HG03571 (cell line): Measurements from ENCODE around the gene CYSRT1.

Source experiments
- ATAC-seq: cut with Tn5 transposase; IDR thresholded peaks from one replicate; pipeline ENCODE4 v1.9.1; 2021; ENCODE audit not compliant: unreplicated experiment

The CYSRT1 gene

DNA sequence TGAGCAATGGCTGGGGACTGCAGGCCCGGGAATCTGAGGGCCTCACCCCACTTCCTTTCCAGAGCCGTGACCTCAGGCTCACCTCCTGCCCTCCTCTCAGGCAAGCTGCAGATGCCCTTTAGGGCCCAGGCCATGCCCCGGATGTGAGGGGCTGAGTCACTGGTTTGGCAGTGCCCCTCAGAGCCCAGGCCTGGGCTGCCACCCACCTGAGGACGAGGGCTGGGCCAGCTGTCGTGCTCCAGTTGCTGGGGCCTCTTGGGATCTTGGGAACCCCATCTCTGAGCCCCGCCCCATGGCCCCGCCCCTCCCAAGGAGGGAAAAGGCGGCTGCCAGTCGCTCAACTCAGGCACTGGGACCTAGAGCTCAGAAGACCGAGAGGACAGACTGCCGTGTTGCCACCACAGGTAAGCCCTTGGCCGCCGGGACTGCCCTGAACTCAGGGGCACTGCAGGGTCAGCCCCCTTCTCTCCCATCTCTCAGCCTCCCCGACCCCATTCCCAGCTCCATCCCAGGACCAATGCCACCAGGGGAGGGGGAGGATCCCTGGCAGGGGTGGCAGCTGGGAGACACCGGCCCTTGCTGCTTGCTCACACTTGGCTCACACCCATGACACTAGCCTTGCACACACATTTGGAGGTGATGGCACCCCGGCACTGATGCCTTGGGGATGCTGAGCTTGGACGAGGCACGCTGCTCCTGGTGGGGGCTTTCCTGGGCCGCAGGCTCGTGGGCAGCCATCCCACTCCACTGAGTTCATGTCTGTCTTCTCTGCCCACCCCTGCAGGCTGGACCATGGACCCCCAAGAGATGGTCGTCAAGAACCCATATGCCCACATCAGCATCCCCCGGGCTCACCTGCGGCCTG lies at the start of gene CYSRT1:
CYSRT1 (plus strand) TSS at position 345 of the 865 bp plus-strand sequence; CDS start at position 793, 448 bp downstream.
- no peak for ATAC-seq

GRCh38 chr9:137175345-137175961 lies 49.5 kb upstream of the CYSRT1 start:
- no peak for ATAC-seq

GRCh38 chr9:137176302-137177182 lies 48.4 kb upstream of the CYSRT1 start:
- ATAC-seq: no peak

DNA sequence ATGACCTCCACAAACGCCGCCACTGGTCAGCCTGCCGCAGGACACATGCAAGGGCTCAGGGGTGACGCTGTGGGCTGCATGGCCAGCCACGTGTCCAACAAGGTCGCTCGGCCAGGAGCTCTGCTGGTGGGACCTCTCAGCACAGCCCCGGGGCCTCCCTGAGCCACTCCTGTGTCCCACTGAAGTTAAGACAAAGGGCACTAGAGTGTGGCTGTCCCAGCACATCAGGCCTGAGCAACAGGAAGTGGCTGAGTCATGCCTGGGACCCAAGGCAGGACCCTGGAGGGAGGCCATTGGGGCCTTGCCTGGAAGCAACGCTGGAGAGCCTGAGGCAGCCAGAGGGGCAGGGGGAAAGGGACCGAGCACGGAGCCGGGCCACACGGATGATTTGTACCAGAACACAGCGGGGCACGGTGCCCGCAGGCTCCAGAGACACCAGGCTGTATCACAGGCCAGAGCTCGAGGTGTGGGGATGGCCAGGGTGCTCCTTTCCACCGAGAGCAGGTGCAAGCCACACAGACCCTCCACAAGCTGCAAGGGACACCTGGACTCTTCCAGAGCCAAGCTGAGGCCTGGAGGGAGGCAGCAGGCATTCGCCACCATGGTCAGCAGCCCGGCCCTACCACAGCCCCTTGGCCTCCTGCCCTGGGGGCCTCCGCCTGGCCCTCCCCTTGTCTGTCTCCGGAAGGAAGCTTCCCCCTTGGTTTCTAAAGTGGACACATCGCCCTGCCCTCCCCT lies 46.6 kb upstream of the CYSRT1 start:
- ATAC-seq: no peak

- no peak for ATAC-seq
These were observed 45.9 kb upstream of the CYSRT1 start for GRCh38 chr9:137178939-137179630.

GRCh38 chr9:137179761-137180160 lies 45.2 kb upstream of the CYSRT1 start:
- ATAC-seq: no peak

- no peak for ATAC-seq
These were observed 44.5 kb upstream of the CYSRT1 start for GRCh38 chr9:137180491-137180890.

- ATAC-seq: no peak
These were observed 43.3 kb upstream of the CYSRT1 start for GRCh38 chr9:137181680-137182079.

DNA sequence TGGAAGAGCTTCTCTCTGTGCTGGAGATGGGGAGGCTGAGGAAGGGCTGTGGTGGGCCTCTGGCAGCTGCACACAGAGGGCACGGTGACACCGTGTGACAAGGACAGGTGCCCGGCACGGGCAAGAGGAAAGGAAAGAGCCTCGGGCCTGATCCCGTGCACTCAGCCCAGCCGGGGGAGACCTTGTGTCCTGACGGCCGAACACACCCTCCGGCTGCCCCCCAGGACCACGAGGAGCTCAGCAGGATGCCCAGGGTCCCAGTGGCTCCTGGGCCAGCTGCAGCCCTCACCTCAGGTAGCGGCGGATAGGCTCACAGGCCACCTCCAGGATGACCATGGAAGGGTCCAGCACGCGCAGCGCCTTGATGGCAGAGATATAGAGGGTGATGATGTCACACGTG lies 42.1 kb upstream of the CYSRT1 start:
- ATAC-seq: no peak

DNA sequence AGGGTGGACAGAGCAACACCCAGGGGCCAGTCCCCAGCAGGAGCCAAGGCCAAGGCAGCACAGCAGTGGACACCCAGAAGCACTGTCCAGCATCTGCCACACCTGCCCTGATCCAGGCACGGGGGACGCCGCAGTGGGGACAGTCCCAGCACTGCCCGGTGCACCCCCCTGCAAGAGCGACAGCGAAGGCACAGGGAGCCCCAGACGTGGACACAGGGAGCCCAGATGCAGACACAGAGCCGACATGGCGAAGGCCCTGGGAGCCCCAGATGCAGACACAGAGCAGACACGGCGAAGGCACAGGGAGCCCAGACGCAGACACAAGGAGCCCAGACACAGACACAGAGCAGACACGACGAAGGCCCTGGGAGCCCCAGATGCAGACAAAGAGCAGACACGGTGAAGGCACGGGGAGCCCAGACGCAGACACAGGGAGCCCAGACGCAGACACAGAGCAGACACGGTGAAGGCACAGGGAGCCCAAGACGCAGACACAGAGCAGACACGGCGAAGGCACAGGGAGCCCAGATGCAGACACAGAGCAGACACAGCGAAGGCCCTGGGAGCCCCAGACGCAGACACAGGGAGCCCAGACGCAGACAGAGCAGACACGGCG lies 40.9 kb upstream of the CYSRT1 start:
- no peak for ATAC-seq

GRCh38 chr9:137184881-137185660 lies 39.9 kb upstream of the CYSRT1 start:
- ATAC-seq: no peak

GRCh38 chr9:137185921-137186320 lies 39.1 kb upstream of the CYSRT1 start:
- no peak for ATAC-seq

DNA sequence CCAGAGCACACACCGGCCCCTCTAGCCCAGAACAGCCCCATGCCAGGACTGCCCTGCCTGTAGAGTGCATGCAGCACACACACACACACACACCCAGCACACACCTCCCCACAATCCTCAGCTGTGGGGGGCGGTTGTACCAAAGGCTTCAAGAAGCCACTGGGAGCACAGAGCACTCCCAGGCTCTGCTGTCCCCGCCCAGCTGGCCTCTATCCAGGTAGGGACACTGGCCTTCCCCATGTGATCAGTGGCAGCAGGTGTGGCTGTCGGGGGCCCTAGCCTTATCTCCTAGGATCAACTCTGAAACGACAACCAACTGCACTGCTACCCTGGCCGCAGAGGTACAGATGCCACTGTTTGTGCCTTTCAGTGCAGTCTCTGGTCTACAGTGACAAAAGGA lies 38.6 kb upstream of the CYSRT1 start:
- no peak for ATAC-seq

- ATAC-seq: no peak
These were observed 37.6 kb upstream of the CYSRT1 start for GRCh38 chr9:137187386-137187785.

DNA sequence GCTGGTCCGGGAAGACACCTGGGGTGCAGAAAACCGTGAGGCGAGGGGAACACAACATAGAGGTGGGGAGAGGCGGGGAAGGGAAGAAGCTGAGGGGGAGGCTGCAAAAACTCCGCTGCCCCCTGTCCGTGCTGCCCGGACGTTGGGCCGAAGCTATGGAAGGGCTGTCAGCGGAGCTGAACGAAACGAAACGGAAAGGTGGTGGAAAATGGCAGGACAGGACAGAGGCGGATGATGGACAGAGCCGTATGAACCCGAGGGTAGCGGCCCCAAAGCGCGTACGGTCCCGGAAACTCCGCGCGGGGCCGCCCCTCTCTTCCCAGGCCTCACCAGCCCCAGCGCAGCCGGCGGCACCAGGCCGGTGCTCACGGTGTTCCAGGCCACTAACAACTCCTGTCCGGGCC lies 36.9 kb upstream of the CYSRT1 start:
- ATAC-seq: no peak

GRCh38 chr9:137188490-137189296 lies 36.3 kb upstream of the CYSRT1 start, which contains the start of the genes ANAPC2 and SSNA1:
Gene ANAPC2 (minus strand): TSS chr9:137188560. CDS start chr9:137188532, 28 bp downstream.
Gene SSNA1 (plus strand): TSS chr9:137188676. CDS start chr9:137188727, 51 bp downstream.
- peak; percentile 73 for ATAC-seq

GRCh38 chr9:137189297-137190295 lies 35.4 kb upstream of the CYSRT1 start:
- no peak for ATAC-seq
